SK-N-SH (cell line): ENCODE results near the gene FGFRL1. TPM values are rescaled to one million over a fixed set of nuclear protein-coding genes. Genes with fewer than 3 reads are reported as not detected.
"Not testable (repeated sequence)": the region's sequence is repeated elsewhere in the genome, so short reads cannot be mapped to it uniquely, and the experiment has no call there.

ENCODE experiments used
- CTCF ChIA-PET: fragments of 300-600, 350-600 bp; formaldehyde crosslinking; extraction: SDS; loops from one replicate; lab custom pipeline; 2021; lab: Yijun Ruan, JAX
- POLR2A ChIA-PET: fragments of 350-600 bp; sonication (Branson Sonifier 250); formaldehyde crosslinking; extraction: SDS; loops from one replicate; lab custom pipeline; 2020; ENCODE audit warnings: antibody characterized with exemption, inconsistent platforms; lab: Yijun Ruan, JAX
- DNase-seq: peaks from one replicate; pipeline ENCODE4 v3.0.0; 2012
- H2AFZ ChIP-seq: fragments of 200-600 bp; sonication (generic); 2 replicates; pipeline ENCODE4 v1.8.1; 2016; ENCODE audit warnings: antibody characterized with exemption, mild to moderate bottlenecking, low read depth
- H3F3A ChIP-seq: fragments of 200-600 bp; sonication (generic); replicated peaks from 2 replicates; pipeline ENCODE3; 2016; ENCODE audit warnings: antibody characterized with exemption, mild to moderate bottlenecking; ENCODE audit not compliant: insufficient read depth
- H3K27ac ChIP-seq, 2 experiments: fragments of 200-500 bp in 1 of 2; fragments of 200-600 bp in 1 of 2; sonication (Bioruptor generic) in 1 of 2; sonication (generic), shearing (Covaris generic) in 1 of 2; 2 replicates each; pipeline versions ENCODE4 v1.5.1 to v1.6.1; 2014 to 2016; ENCODE audit warnings: low read depth in 2 of 2, inconsistent platforms in 1 of 2, low read length in 1 of 2, mild to moderate bottlenecking in 1 of 2, mixed read lengths in 1 of 2
- H3K27me3 ChIP-seq: fragments of 200-600 bp; sonication (generic), shearing (Covaris generic); 2 replicates; pipeline ENCODE4 v1.6.1; 2016; ENCODE audit warnings: mixed run types; ENCODE audit not compliant: insufficient read depth
- H3K36me3 ChIP-seq, 2 experiments: fragments of 200-500 bp in 1 of 2; fragments of 200-600 bp in 1 of 2; sonication (Bioruptor generic) in 1 of 2; sonication (generic) in 1 of 2; replicated peaks in 1 of 2; 2 replicates each; pipeline versions ENCODE3 to v1.5.1; 2014 to 2016; ENCODE audit warnings: low read length in 1 of 2, mild to moderate bottlenecking in 1 of 2; ENCODE audit not compliant: insufficient read depth in 2 of 2, control insufficient read depth in 1 of 2
- H3K4me1 ChIP-seq, 2 experiments: fragments of 200-500 bp in 1 of 2; fragments of 200-600 bp in 1 of 2; sonication (Bioruptor generic) in 1 of 2; sonication (generic), shearing (Covaris generic) in 1 of 2; 2 replicates each; pipeline versions ENCODE4 v1.5.1 to v1.6.1; 2014 to 2016; ENCODE audit warnings: low read depth in 1 of 2, low read length in 1 of 2, mixed run types in 1 of 2; ENCODE audit not compliant: insufficient read depth in 2 of 2, control insufficient read depth in 1 of 2
- H3K4me2 ChIP-seq: fragments of 200-600 bp; sonication (generic), shearing (Covaris generic); 2 replicates; pipeline ENCODE4 v1.6.1; 2017; ENCODE audit warnings: mixed run types
- H3K4me3 ChIP-seq, 2 experiments: fragments of 200-500 bp in 1 of 2; fragments of 200-600 bp in 1 of 2; sonication (Bioruptor generic) in 1 of 2; sonication (generic), shearing (Covaris generic) in 1 of 2; 2 replicates each; pipeline versions ENCODE4 v1.5.1 to v1.8.1; 2014 to 2016; ENCODE audit warnings: low read depth in 2 of 2, inconsistent platforms in 1 of 2, low read length in 1 of 2, mild to moderate bottlenecking in 1 of 2, mixed read lengths in 1 of 2, moderate library complexity in 1 of 2
- H3K79me2 ChIP-seq: fragments of 200-600 bp; sonication (generic); 2 replicates; pipeline ENCODE4 v1.8.1; 2017; ENCODE audit warnings: mild to moderate bottlenecking; ENCODE audit not compliant: insufficient read depth
- H3K9ac ChIP-seq: fragments of 200-600 bp; sonication (generic); 2 replicates; pipeline ENCODE4 v1.6.1; 2017; ENCODE audit warnings: mixed run types
- H3K9me2 ChIP-seq: fragments of 200-600 bp; sonication (generic); 2 replicates; pipeline ENCODE4 v1.6.1; 2017; ENCODE audit warnings: mixed run types
- H3K9me3 ChIP-seq: fragments of 200-600 bp; sonication (generic); 2 replicates; pipeline ENCODE4 v1.6.1; 2017; ENCODE audit warnings: mixed run types, mild to moderate bottlenecking, moderate library complexity
- H4K20me1 ChIP-seq: fragments of 200-600 bp; sonication (generic); 2 replicates; pipeline ENCODE4 v1.6.1; 2017; ENCODE audit warnings: mild to moderate bottlenecking, mixed run types; ENCODE audit not compliant: insufficient read depth
- EZH2phosphoT487 ChIP-seq: fragments of 200-600 bp; sonication (generic); IDR thresholded peaks from 2 replicates; pipeline ENCODE4 v1.6.1; 2017; ENCODE audit warnings: low read depth, mixed run types, mild to moderate bottlenecking, antibody characterized with exemption, moderate library complexity, borderline replicate concordance
- RXRA ChIP-seq: IDR thresholded peaks from 2 replicates; pipeline ENCODE4 v1.4.0; 2012; ENCODE audit warnings: low read depth, mild to moderate bottlenecking, borderline replicate concordance
- TAF1 ChIP-seq: IDR thresholded peaks from 2 replicates; pipeline ENCODE4 v1.6.1; 2012; ENCODE audit warnings: low read depth, mild to moderate bottlenecking, low read length, moderate library complexity, borderline replicate concordance
- WGBS: methylation state at CpG from one replicate; pipeline ENCODE4 v1.1.6; 2017; ENCODE audit warnings: low lambda C conversion rate; 5-methylcytosine and 5-hydroxymethylcytosine counted together
- polyA plus RNA-seq, 3 experiments: library from polyadenylated mRNA; depleted of rRNA; stranded (reverse); fragments of >200 nt; gene quantifications; 2 replicates each; pipeline ENCODE4 v1.2.3, GENCODE V29; 2012

The FGFRL1 gene
- polyA plus RNA-seq, 1 of the 3 experiments (the other 2 are of a cell fraction), result 22.5 TPM

DNA sequence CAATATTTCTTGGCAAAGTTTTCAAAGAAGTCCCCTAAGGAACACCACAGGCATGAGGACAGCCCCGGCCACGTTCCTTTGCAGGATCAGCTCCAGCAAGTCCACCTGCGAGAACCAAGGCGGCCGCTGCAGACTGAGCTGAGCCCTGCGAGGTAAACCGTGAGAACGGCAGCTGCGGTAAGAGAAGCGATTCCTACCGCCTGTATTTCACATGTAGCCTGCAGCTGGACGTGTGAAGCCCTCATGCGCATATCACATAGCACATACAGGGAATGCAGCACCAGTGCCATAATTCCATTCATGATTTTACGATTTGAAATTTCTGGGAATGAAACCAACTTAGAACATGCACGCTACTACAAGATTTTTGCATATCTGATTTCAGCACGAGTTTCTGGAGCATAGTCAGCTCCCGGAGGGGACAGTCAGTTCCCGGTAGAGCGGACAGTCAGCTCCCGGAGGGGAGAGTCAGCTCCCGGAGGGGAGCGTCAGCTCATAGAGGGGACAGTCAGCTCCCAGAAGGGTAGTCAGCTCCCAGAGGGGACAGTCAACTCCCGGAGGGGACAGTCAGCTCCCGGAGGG, 41.7 kb downstream of the FGFRL1 start:
- H3K4me1 ChIP-seq, result no peaks in the 10 kb centered on the region; a peak in 2 of 4 replicates
- POLR2A ChIA-PET, result interaction anchor here (0.6 kb wide), 1 partner anchor 369 kb away, joined by 3 read pairs; no protein-coding TSS in a partner anchor
- no peak overlapping the region for H3K9ac ChIP-seq
- no peak overlapping the region for H2AFZ ChIP-seq
- H3K4me3 ChIP-seq, result no peak overlapping the region
- H3K27ac ChIP-seq, result no peak overlapping the region
- 4% methylated on average over 8 of the region's 24 CpGs for WGBS
- no peaks in the 10 kb centered on the region for H3F3A ChIP-seq
- H3K27me3 ChIP-seq, result peaks cover 80% of the 10 kb centered on the region
- no peaks in the 10 kb centered on the region for H3K79me2 ChIP-seq
- TF ChIP-seq TAF1 (no peak), EZH2phosphoT487 (peak; percentile 73; the same call in 1 of the 2 replicates), RXRA (no peak)
- TF ChIP-seq, all 33 proteins: peak for 1
- DNase-seq, result peak; percentile 23
- no peaks in the 10 kb centered on the region for H3K36me3 ChIP-seq
- peak overlapping the region; percentile 66; the same call in 1 of the 2 replicates for H3K4me2 ChIP-seq
- H4K20me1 ChIP-seq, result no peaks in the 10 kb centered on the region
- no peaks in the 10 kb centered on the region for H3K9me2 ChIP-seq
- H3K9me3 ChIP-seq, result no peaks in the 10 kb centered on the region
- CTCF ChIA-PET, result no interaction called here

DNA sequence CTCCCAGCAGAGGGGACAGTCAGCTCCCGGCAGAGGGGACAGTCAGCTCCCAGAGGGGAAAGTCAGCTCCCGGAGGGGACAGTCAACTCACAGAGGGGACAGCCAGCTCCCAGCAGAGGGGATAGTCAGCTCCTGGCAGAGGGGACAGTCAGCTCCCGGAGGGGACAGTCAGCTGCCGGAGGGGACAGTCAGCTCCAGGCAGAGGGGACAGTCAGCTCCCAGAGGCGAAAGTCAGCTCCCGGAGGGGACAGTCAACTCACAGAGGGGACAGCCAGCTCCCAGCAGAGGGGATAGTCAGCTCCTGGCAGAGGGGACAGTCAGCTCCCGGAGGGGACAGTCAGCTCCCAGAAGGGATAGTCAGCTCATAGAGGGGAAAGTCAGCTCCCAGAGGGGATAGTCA, 42.5 kb downstream of the FGFRL1 start:
- WGBS, result 0% methylated on average over 1 of the region's 7 CpGs
- H3F3A ChIP-seq, POLR2A ChIA-PET, H2AFZ ChIP-seq, DNase-seq, CTCF ChIA-PET, H3K4me2 ChIP-seq, H3K79me2 ChIP-seq, H3K4me3 ChIP-seq, H3K9ac ChIP-seq, H3K36me3 ChIP-seq, H3K27ac ChIP-seq, H4K20me1 ChIP-seq, H3K9me3 ChIP-seq, H3K9me2 ChIP-seq, H3K4me1 ChIP-seq: not testable (repeated sequence)
- peaks cover 87% of the 10 kb centered on the region for H3K27me3 ChIP-seq

DNA sequence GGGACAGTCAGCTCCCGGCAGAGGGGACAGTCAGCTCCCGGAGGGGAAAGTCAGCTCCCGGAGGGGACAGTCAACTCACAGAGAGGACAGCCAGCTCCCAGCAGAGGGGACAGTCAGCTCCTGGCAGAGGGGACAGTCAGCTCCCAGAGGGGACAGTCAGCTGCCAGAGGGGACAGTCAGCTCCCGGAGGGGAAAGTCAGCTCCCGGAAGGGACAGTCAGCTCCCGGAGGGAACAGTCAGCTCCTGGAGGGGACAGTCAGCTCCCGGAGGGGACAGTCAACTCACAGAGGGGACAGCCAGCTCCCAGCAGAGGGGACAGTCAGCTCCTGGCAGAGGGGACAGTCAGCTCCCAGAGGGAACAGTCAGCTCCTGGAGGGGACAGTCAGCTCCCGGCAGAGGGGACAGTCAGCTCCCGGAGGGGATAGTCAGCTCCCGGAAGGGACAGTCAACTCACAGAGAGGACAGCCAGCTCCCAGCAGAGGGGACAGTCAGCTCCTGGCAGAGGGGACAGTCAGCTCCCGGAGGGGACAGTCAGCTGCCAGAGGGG, 43.3 kb downstream of the FGFRL1 start:
- CTCF ChIA-PET, H3F3A ChIP-seq, H4K20me1 ChIP-seq, DNase-seq, POLR2A ChIA-PET, H3K4me1 ChIP-seq, H3K79me2 ChIP-seq, H3K36me3 ChIP-seq, H3K4me2 ChIP-seq, H3K27ac ChIP-seq, H3K4me3 ChIP-seq, H3K9ac ChIP-seq, H2AFZ ChIP-seq, H3K9me2 ChIP-seq, H3K9me3 ChIP-seq: not testable (repeated sequence)
- WGBS, result 0% methylated on average over 2 of the region's 11 CpGs
- H3K27me3 ChIP-seq, result peaks cover 87% of the 10 kb centered on the region

DNA sequence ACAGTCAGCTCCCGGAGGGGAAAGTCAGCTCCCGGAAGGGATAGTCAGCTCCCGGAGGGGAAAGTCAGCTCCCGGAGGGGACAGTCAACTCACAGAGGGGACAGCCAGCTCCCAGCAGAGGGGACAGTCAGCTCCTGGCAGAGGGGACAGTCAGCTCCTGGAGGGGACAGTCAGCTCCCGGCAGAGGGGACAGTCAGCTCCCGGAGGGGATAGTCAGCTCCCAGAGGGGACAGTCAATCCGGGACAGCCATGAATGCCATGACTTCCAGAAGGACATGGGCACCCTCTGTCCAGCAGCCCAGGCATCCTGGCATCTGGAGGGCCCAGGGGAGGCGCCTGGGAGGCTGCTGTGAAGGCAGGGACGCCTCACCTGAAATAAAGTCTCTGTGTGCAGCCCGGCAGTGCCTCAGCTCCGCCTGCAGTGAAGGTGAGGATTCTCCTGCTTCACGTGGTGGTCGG, 43.8 kb downstream of the FGFRL1 start:
- CTCF ChIA-PET, result not testable (repeated sequence)

More for the DNA sequence above, 43.8 kb downstream of the FGFRL1 start:
- H3K79me2 ChIP-seq, H3K9me2 ChIP-seq, H3K4me1 ChIP-seq, POLR2A ChIA-PET, H2AFZ ChIP-seq, H3K27ac ChIP-seq, H3K9me3 ChIP-seq, H3K9ac ChIP-seq, H3K4me3 ChIP-seq, H3K4me2 ChIP-seq, H4K20me1 ChIP-seq, DNase-seq, H3K36me3 ChIP-seq, H3F3A ChIP-seq: not testable (repeated sequence)
- WGBS, result 39% methylated on average over 4 of the region's 13 CpGs
- peaks cover 82% of the 10 kb centered on the region for H3K27me3 ChIP-seq
